GM19395 (cell line): ENCODE results near the gene URM1.
"Not testable (repeated sequence)": the region's sequence is repeated elsewhere in the genome, so short reads cannot be mapped to it uniquely, and the experiment has no call there.

Experiments used
- ATAC-seq: cut with Tn5 transposase; IDR thresholded peaks from one replicate; pipeline ENCODE4 v1.9.1; 2021; ENCODE audit warnings: mild to moderate bottlenecking, moderate library complexity; ENCODE audit not compliant: unreplicated experiment

The URM1 gene

DNA sequence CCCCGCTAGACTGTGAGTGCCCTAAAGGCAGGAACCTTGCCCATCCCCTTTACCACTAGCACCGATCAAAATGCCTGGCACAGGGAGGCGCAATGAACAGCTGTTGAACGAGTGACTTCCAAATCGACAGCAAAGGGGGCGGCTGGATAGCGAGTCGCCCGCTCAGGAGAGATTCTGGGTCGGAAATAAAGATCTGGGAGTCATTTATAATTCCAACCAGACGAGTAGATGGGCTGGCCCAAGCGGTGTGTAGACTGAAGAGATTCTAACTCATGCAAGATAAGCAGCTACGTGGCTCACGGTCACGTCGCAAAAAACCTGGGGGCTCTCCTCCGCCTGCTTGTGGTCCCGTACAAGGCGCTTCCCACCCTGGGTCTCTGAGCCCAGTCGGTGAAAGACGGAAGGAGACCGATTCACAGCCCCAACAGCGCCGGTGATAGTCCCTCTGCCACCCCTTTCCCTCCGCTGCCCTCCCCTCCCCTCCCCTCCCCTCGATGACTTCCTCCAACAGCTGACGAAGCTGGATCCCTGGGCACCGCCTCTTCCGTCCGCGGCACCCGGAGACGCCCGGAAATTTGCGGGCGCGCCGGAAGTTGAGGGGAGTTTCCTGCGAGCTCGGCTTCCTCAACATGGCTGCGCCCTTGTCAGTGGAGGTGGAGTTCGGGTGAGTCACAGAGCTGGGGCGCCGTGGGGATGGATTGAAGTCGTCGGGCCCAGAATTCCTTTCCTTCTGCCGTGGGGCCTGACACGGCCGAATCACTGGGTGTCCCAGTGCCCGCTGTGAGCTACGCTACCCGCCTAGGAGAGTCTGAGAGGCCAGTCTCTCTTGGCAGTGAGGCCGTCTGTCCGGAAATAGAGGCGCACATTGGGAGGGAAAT lies at the start of gene URM1:
URM1 (plus strand) TSS at position 623 of the 878 bp plus-strand sequence; CDS start at position 630, 7 bp downstream.
- ATAC-seq: peak; percentile 82

DNA sequence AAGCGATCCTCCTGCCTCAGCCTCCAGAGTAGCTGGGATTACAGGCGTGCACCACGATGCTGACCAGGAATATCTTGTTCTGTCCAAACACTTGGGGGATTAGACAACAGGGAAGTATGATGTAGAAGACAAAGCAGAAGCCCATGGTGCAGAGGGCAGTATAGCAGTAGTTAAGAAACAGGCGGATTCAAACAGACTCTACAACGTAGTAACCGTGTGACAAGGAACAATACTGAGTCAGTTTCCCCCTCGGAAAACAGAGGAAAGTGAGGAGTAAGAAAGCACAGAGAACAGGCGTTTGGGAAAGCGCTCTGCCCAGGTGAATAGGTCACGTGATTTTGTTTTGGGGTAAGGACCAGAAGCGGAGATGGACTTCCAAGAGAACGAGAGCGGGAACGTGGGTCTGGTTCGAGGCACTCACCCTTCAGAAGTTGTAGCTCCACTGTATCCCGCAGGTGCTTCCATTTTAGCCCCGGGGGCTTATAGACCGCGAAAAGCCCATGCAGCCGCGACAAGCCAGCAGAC lies 49.2 kb upstream of the URM1 start:
- peak; percentile 6 for ATAC-seq

DNA sequence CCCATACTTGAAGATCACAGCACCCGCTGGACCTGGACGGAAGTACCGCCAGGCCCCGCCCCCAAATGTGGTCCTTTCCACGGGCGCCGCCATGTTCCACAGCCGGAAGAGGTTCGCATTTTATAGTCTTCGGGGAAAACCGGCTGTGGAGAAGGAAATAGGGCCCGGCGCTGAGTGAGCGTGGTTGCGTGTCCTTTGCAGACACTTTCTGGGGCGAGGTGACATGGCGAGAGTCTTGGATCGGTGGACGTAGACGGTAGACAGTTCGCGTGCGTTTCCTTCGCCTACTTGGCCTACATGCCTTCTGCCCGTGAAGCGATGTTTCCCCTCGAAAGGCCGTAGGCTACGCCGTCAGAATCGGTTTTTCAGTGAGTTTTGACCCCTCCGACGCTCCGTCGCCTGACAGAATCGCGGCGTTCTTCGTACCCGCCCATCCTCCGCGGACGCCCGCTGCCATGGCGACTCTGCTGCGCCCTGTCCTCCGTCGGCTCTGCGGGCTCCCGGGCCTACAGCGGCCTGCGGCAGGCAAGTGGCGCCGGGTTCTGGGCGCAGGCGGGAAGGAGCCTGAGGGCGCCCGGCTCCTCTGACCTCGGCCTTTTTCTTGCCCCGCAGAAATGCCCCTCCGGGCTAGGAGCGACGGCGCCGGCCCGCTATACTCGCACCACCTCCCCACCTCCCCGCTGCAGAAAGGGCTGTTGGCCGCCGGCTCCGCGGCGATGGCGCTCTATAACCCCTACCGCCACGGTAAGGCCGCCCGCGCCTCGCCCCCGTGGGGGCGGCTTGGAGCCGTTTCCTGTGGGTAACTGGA lies 48.6 kb upstream of the URM1 start, which contains the start of the genes COQ4 and TRUB2:
COQ4 (plus strand) TSS at position 436 of the 808 bp plus-strand sequence; CDS start at position 456, 20 bp downstream.
TRUB2 (minus strand) TSS at position 44 of the 808 bp plus-strand sequence; CDS start at position 5, 39 bp downstream.
- ATAC-seq: peak; percentile 85

DNA sequence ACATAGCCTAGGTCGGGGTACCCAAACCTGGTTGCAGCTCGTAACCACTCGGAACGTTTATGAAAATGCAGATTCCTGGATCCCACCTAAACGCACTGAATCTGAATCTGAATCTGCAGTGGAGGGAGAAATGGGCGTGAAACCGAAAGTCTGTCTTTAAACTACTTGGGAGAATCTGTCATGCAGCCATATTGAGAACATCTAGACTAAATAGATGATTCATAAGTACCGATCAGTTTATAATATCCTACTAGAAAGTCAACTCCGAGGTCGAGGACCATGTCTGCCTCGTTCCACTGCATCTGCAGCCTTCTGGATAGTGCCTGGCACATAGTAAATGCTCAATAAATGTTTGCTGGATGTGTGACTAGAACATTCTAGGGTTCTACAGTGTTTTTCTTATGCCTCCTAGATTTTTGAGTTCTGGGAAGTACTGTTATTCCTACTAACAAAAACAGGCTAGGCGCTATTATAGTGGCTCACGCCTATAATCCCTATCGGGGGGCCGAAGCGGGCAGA lies 47.9 kb upstream of the URM1 start:
- ATAC-seq: no peak

DNA sequence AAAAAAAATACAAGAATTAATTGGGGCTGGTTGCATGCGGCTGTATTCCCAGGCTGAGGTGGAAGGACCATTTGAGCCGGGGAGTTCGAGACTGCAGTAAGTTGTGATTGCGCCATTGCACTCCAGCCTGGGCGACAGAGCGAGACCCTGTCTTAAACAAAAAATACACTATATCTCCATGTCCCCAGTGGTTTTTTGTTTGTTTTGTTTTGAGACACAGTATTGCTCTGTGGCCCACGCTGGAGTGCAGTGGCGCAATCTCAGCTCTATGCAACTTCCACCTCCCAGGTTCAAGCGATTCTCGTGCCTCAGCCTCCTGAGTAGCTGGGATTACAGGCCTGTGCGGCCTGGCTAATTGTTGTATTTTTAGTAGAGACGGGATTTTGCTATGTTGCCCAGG lies 47.4 kb upstream of the URM1 start:
- ATAC-seq: no peak

DNA sequence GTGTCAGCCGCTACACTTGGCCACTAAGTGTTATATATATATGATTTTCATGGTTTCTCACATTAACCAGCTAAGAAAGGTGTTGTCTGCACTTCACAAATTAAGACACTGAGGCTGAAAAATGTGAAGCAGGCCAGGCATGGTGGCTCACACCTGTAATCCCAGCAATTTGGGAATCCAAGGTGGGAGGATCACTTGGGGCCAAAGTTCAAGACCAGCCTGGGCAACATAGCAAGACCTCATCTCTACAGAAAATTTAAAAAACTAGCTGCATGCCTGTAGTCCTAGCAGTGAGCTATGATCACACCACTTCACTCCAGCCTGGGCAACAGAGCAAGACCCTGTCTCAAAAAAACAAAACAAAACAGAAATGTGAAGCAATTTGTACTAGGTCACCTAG lies 46.8 kb upstream of the URM1 start:
- no peak for ATAC-seq

DNA sequence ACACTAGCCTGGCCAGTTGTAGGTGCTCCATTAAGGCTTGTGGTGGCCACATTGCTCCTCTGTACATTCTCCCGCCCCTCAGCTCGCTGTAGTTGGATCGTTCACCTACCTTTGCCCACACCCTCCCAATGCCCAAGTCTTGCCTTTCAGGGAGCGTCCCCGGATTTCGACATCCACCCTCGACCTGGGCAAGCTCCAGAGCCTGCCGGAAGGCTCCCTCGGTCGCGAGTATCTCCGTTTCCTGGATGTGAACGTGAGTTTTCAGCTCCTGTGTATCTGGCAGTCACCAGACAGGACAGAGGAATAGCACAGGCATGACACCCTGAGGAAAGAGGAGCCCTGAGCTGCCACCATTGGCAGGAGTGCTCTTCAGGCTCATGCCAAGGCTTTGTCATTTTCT lies 45.5 kb upstream of the URM1 start:
- ATAC-seq: no peak

DNA sequence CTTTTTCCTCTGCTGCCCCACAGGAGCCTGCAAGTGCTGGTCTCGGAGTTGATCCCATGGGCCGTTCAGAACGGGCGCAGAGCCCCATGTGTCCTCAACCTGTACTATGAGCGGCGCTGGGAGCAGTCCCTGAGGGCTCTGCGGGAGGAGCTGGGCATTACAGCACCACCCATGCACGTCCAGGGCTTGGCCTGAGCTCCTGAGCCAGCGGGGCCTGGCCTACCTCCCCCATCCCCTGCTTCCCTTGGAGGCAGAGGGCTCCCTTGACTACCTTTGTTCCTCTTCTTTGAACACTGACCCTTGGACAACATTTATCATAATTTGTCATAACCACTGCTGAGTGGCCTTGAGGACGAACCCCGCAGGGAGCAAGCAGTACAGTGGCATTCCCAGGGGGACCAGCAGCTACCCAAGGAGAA lies 37.7 kb upstream of the URM1 start:
- ATAC-seq: no peak

DNA sequence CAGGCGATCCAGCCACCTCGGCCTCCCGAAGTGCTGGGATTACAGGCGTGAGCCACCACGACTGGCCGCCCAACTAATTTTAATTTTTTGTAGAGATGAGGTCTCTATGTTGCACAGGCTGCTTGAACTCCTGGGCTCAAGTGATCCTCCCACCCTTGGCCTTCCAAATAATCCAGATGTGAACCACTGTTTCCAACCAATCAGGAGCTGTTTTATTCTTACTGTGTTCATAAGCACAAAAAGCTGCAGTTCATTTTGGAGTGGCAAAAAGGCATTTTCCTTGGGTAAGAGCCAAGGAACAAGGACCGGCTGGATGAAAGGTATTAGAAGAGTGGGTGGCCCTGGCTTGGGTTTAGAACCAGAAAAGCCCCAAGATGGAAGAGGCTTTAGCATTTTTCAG lies 36.0 kb upstream of the URM1 start:
- no peak for ATAC-seq

DNA sequence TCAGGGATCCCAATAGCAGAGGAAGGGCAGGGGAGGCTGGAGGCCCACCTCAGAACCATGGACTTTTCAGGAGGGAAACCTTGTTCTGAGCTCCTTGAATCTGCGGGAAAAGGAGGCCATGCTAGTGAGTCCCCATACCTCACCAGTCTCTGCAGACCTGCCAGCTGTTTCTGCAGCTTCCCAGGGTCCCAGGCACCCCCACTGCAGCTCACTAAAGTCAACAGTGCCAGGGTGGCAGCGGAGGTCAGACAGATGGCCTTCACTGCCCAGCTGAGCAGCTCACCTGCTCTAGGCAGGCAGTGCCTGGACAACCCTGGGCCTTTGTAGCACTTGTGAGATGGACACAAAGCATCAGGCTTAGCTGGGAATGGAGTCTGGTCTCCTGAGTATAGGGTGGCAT lies 35.3 kb upstream of the URM1 start:
- no peak for ATAC-seq

DNA sequence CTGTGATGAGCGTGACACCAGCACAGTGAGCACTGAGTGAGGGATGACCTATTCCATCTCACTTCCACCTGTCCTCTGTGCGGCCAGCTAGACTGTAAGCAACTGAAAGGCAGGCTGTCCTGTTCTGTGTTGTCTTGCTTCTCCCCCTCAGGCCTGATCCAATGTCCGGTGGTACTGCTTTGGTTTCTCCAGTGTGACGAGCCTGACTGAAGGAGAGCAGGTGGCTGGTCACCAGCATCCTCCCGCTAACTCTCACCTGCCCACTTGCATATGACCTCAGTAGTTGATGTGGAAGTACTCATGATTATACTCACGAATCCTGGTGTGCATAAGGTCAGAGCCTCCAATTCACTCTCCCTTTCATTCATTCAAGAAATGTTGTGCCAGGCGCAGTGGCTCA lies 33.2 kb upstream of the URM1 start:
- ATAC-seq: no peak

DNA sequence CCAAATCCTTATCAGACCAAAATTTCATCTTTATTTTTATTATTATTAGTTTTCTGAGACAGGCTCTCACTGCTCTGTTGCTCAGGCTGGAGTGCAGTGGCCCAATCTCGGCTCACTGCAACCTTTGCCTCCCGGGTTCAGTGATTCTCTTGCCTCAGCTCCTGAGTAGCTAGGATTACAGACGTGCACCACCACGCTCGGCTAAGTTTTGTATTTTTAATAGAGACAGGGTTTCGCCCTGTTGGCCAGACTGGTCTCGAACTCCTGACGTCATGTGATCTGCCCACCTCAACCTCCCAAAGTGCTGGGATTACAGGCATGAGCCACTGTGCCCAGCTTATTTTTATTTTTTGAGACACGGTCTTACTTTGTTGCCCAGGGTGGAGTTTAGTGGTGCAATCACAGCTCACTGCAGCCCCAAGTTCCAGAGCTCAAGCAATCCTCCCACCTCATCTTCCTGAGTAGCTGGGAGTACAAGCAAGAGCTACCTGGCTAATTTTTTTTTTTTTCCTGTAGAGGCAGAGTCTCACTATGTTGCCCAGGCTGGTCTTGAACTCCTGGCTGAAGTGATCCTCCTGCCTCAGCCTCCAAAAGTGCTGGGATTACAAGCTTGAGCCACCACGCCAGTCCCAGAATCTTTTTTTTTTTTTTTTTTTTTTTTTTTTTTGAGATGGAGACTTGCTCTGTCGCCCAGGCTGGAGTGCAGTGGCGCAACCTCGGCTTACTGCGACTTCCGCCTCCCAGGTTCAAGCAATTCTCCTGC lies 32.1 kb upstream of the URM1 start:
- not testable (repeated sequence) for ATAC-seq

DNA sequence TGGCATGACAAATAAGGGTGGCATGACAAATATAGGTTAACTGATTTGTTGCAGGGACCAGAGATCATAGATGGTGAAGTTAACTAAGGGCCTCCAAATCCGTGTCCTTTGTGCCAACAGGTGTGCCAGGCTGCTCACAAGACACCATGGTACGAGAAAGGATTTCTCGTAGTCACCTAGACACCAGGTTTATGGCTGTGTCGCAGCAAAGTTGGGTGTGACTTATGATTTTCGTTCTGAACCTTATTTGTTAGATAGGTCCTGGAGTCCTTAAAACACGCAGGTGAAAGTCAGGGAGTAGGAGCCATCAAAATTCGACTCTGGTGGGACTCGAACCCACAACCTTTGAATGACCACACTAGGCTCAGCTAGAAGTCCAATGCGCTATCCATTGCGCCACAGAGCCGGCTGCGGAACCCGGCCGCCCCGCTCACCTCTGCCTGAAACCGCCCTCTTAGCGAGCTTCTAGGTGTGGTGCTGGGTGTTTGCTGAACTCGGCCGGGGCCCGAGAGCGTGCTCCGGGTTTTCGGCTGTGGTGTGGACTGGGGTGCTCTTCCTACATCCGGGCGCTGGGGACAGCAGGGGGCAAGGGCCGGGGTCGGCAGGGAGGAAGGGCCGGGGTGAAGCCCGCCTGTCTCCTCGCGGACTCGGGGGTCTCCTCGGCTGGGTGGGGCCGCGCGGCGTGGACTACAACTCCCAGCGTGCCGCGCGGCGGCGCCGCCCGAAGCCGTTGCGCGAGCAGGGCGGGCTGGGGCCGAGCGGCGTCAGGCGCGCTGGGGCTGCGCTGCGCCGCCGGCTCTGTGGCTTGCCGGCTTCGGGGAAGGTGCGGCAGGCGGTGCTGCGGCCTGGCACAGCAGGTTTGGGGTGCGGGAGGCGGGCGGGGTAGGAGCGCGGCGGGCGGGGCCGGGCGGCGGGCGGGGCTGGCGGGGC lies 31.1 kb upstream of the URM1 start, which contains the start of gene SLC27A4:
SLC27A4 (plus strand) TSS at position 767 of the 930 bp plus-strand sequence. CDS start 2,606 bp downstream, outside the sequence.
- peak; percentile 78 for ATAC-seq

DNA sequence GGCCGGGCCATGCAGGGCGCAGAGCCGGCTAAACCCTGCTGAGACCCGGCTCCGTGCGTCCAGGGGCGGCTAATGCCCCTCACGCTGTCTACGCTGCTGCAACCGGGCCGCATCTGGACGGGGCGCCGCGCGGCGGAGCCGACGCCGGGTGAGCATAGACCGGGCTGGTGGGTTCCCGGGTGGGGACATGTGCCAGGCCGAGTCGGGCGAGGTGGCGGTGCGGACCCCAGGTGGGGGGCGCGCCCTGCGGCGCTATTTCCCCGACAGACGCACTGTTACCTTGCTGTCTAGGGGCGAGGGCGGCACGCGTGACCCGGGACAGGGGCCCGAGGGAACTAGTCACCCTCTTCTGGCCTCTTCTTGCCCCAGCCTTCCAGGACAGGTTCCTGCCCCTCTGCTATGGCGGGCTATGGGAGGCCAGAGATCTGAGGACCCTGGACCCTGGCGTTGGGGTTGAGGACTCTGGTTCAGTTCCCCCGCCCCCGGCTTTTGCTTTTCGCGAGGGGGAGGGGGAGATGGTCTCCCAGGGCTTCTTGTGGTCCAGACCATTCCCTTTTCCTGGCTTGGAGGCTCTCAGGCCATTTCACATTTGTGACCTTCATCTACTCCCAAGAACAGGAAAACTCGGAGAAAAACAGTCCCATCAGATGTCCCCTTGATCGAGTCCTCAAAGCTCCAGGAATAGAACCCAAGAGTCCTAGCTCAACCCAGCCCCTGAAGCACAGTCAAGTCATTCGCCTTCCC lies 30.3 kb upstream of the URM1 start:
- ATAC-seq: peak; percentile 20

DNA sequence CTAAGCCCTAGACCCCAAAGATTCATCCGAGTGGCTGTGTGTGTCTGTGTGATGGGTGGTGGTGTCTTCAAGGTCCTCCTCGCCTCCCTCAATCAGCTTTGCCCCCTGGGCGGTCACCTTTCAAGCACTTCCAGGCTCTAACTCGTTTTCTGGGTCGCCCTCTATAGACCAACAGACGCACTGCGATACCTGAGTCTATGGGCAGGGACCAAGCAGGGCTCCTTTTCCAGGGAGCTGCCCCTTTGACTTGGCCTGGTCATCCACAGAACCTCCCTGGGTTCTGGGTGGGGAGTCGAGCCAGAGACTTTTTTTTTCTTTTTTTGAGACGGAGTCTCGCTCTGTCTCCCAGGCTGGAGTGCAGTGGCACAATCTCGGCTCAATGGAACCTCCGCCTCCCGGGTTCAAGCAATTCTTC lies 29.7 kb upstream of the URM1 start:
- ATAC-seq: no peak

DNA sequence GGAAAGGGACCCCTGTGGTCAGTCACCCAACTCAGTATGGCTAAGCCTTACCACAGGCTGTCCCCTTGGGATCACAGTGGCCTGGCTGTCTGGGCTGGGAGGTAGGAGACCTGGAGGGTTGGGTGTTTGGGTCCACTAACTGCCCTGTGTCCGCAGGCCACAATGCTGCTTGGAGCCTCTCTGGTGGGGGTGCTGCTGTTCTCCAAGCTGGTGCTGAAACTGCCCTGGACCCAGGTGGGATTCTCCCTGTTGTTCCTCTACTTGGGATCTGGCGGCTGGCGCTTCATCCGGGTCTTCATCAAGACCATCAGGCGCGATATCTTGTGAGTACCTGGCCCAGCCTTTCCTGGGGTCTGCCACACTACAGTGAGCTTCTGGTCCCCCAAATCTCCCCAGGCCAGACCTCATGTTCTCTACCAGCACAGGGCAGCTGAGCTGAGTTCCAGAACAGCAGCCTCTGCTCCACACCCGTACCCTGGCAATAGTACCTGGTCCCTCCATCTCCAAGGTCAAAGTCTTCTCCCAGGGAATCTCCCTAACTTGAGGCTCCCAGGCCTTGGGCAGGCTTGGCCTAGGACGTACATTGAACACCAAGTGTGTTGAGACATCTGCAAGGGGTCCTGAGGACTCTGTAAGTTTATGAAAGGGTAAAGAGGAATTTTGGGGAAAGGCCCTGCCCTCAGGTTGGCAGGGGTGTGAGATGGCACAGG lies 28.0 kb upstream of the URM1 start:
- no peak for ATAC-seq

DNA sequence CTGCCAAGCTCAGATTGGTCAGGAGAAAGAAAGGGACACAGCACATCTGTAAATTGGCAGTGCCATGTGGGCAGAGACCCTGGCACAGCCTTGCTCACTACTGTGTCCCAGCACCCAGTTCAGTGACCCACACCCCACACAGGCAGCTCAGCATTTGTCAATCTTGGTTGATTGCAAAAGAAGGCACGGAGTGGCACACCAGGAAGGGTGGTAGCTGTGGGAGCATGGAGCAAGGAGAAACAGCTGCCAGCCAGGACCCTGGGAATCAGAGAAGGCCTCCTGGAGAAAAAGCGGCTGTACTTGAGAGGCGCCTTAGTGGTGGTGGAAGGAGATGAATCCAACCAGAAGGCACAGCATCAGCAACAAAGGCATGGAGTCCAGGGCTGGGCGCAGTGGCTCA lies 27.3 kb upstream of the URM1 start:
- no peak for ATAC-seq
